Measurements from ENCODE around the gene ABCE1. TPM values are rescaled to one million over a fixed set of nuclear protein-coding genes. Genes with fewer than 3 reads are reported as not detected.

The ABCE1 gene
- 73.7 TPM for total RNA-seq (2021; ENCODE audit: unreplicated experiment)
- polyA plus RNA-seq (2012; ENCODE audit: insufficient read length): 42.1 TPM
- percentile 93 among the genes with signal in this experiment for Bru-seq, nascent RNA
- BruChase-seq, experiment 1, labeled RNA remaining after a 2-hour chase: percentile 93 among the genes with signal in this experiment
- BruChase-seq, experiment 2, labeled RNA remaining after a 6-hour chase: percentile 97 among the genes with signal in this experiment
- long read RNA-seq, transcript ABCE1-201 (18 exons, 3,921 nt): major isoform, 71 of 90 reads
- long read RNA-seq, partial matches to known transcripts: 9 of 90 reads
- long read RNA-seq, other reads (novel, unspliced or antisense): 10 of 90 reads

DNA sequence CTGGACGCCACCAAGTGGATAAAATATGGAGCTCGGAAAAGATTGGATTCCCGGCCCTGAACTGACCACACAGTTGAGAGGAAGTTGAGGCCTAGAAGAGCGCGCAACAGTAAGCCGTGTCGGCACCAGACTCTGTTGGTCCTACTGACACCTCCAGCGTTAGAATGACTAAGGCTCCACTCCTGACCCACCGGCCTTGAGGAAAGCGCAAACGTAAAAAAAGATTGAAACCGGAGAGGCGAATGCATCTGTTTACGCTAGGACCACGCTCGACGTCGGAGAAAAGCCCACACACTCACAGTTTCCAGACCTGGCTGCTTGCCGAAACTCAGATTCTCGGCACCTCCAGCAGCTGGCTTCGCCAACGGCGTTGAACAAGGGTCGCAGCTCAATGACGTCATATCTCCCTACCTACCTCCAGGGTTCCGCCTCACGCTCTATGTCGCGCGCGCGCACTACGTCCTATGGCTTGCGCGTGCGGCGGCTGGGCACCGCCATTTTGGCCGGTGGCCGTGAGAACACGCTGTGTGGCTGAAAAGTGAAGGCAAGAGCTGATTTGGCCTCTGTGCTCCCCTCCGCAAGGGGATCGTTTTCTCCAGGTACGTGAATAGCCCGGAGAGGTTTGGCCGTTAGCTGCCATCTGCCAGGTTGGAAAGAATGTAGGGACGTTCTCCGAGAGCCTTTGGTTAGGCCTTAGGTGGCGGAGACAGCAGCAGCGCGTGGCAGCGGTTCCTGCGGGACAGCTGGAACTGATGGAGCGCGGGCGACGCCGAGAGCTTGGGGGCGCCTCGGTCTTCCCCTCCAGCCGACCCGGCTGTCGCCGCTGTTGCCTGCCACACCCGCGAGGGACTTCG lies at the start of gene ABCE1, which contains the start of gene ANAPC10:
Gene ABCE1, plus strand, starts transcription at position 491 of the 854 bp plus-strand sequence. CDS start 6,102 bp downstream, outside the sequence.
Gene ANAPC10, minus strand, starts transcription at position 376 of the 854 bp plus-strand sequence. CDS start 2,097 bp downstream, outside the sequence.
- peak within 1 kb of the TSS; percentile 87 to 91 for H3K4me3 ChIP-seq (ENCODE audit: low read depth in 2 of 2, low read length in 2 of 2)
- TF ChIP-seq CTCF (IDR thresholded peaks at IDR 0.05) (peak; percentile 9; the same call in 1 of the 2 replicates), SIN3A (IDR thresholded peaks at IDR 0.05; ENCODE audit: borderline replicate concordance, insufficient read depth, low read depth, low read length) (0 out of 2 replicates have a peak, but pooled peaks have one; percentile 90), TCF7L2 (IDR thresholded peaks at IDR 0.05; ENCODE audit: low read depth, low read length) (no peak), REST (IDR thresholded peaks at IDR 0.05; ENCODE audit: insufficient read depth in 1 of 2, low read depth in 2 of 2, low read length in 1 of 2) (no peak), POLR2AphosphoS5 (IDR thresholded peaks at IDR 0.05; ENCODE audit: low read depth, low read length) (peak; percentile 89)
- H3K36me3 ChIP-seq (ENCODE audit: control insufficient read depth, insufficient read depth, low read length): peaks cover 23% of the 10 kb centered on the region
- H3K27ac ChIP-seq (ENCODE audit: low read length): peak within 1 kb of the TSS; percentile 95
- no peaks in the 10 kb centered on the region for H3K9me3 ChIP-seq (ENCODE audit: control insufficient read depth, insufficient read depth, low read depth, low read length)
- ChIA-PET CTCF (interaction anchor here (0.6 kb wide), 1 partner anchor 928 kb away, joined by 12 read pairs; no protein-coding TSS in a partner anchor), POLR2A (interaction anchor here (0.7 kb wide), 1 partner anchor 28 kb away, joined by 3 read pairs; no protein-coding TSS in a partner anchor)
- DNase-seq (ENCODE audit: low read depth, low spot score) (peak; percentile 70), ATAC-seq (peak; percentile 96)
- H3K27me3 ChIP-seq (ENCODE audit: control insufficient read depth, insufficient read depth, low read length): no peaks in the 10 kb centered on the region
- peaks cover 12% of the 10 kb centered on the region for H3K4me1 ChIP-seq (ENCODE audit: control insufficient read depth, insufficient read depth, low read length)
- intact Hi-C loops (cut with micrococcal nuclease; ENCODE audit: unreplicated experiment) (no loop called here), in situ Hi-C loops (cut with HindIII; ENCODE audit: low pct_unique_long_range_greater_than_20kb, low sequenced_read_pairs) (no loop called here)
- BruUV-seq (replicated peaks): no TSS peak

DNA sequence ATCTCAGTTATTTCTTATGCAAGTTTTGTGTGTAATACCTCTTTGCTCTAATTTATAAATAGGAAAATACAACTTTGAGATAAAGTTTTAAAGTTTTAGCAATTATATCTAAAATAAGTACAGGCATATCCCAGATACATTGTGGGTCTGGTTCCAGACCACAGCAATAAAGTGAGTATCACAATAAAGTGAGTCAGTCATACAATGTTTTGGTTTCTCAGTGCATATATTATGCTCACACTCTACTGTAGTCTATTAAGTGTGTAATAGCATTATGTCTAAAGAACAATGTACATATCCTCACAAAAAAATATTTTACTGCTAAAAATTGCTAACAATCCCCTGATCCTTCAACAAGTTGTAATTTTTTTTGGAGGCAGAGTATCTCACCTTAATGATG lies 49.3 kb upstream of the ABCE1 start:
- no TSS peak for BruUV-seq (replicated peaks)
- no peaks in the 10 kb centered on the region for H3K36me3 ChIP-seq (ENCODE audit: control insufficient read depth, insufficient read depth, low read length)
- no peak for ATAC-seq
- in situ Hi-C loops (cut with HindIII; ENCODE audit: low pct_unique_long_range_greater_than_20kb, low sequenced_read_pairs): no loop called here
- POLR2A ChIA-PET: no interaction called here
- H3K9me3 ChIP-seq (ENCODE audit: control insufficient read depth, insufficient read depth, low read depth, low read length): no peaks in the 10 kb centered on the region
- no peaks in the 10 kb centered on the region for H3K27me3 ChIP-seq (ENCODE audit: control insufficient read depth, insufficient read depth, low read length)
- no peak overlapping the region for H3K27ac ChIP-seq (ENCODE audit: low read length)
- intact Hi-C loops (cut with micrococcal nuclease; ENCODE audit: unreplicated experiment): no loop called here
- H3K4me1 ChIP-seq (ENCODE audit: control insufficient read depth, insufficient read depth, low read length): no peaks in the 10 kb centered on the region
- DNase-seq (ENCODE audit: low read depth, low spot score): no peak
- H3K4me3 ChIP-seq (ENCODE audit: low read depth in 2 of 2, low read length in 2 of 2): no peak overlapping the region
- TF ChIP-seq REST (IDR thresholded peaks at IDR 0.05; ENCODE audit: insufficient read depth in 1 of 2, low read depth in 2 of 2, low read length in 1 of 2) (no peak), TCF7L2 (IDR thresholded peaks at IDR 0.05; ENCODE audit: low read depth, low read length) (no peak), POLR2AphosphoS5 (IDR thresholded peaks at IDR 0.05; ENCODE audit: low read depth, low read length) (no peak), SIN3A (IDR thresholded peaks at IDR 0.05; ENCODE audit: borderline replicate concordance, insufficient read depth, low read depth, low read length) (no peak), CTCF (IDR thresholded peaks at IDR 0.05) (no peak)
- CTCF ChIA-PET: no interaction called here

All from Panc1 (cell line).